ENCODE data around the gene KISS1R.

- TF ChIP-seq CTCF (IDR thresholded peaks at IDR 0.05): no peak
- no peak for TF ChIP-seq POLR2A (IDR thresholded peaks at IDR 0.05; ENCODE audit: low read depth)
- no peak for TF ChIP-seq POLR2AphosphoS5 (IDR thresholded peaks at IDR 0.05)
- TF ChIP-seq EP300 (IDR thresholded peaks at IDR 0.05): no peak
These were observed 25.1 kb downstream of the KISS1R start for GRCh38 chr19:942133-942645.

All from esophagus muscularis mucosa (tissue), 4 donors.